ENCODE measurements around the gene ITPR3. TPM values are rescaled to one million over a fixed set of nuclear protein-coding genes. Genes with fewer than 3 reads are reported as not detected.

Gene ITPR3
- total and polyA plus RNA-seq, 2 of the 13 experiments (the other 11 are each of a cell fraction or from before 2014, with no cell fraction given), result 3.8 to 21.4 TPM

- TF ChIP-seq ZBTB8A (CRISPR knock-in tag; IDR thresholded peaks at IDR 0.05; ENCODE audit: borderline replicate concordance, low read depth) (no peak), GMEB1 (CRISPR knock-in tag; IDR thresholded peaks at IDR 0.05; ENCODE audit: borderline replicate concordance) (peak; percentile 44; the same call in 1 of the 2 replicates), CBX2 (IDR thresholded peaks at IDR 0.05; ENCODE audit: low read depth, low read length) (no peak), CBX2 (CRISPR knock-in tag; IDR thresholded peaks at IDR 0.05; ENCODE audit: low read depth) (0 out of 2 replicates have a peak, but pooled peaks have one; percentile 61), AHR (CRISPR knock-in tag; IDR thresholded peaks at IDR 0.05) (0 out of 2 replicates have a peak, but pooled peaks have one; percentile 6), SP2 (CRISPR knock-in tag; IDR thresholded peaks at IDR 0.05) (peak; percentile 90), NR2C2 (CRISPR knock-in tag; IDR thresholded peaks at IDR 0.05; ENCODE audit: borderline replicate concordance) (peak; percentile 53), LRRFIP1 (CRISPR knock-in tag; conservative IDR thresholded peaks at IDR 0.05) (no peak), ZNF614 (CRISPR knock-in tag; IDR thresholded peaks at IDR 0.05; ENCODE audit: borderline replicate concordance) (peak; percentile 31; the same call in 1 of the 2 replicates), SNAPC2 (CRISPR knock-in tag; IDR thresholded peaks at IDR 0.05) (peak; percentile 58; the same call in 1 of the 2 replicates), ZSCAN25 (CRISPR knock-in tag; IDR thresholded peaks at IDR 0.05) (peak; percentile 68; the same call in 1 of the 2 replicates), ZNF616 (CRISPR knock-in tag; IDR thresholded peaks at IDR 0.05; ENCODE audit: low read depth) (0 out of 2 replicates have a peak, but pooled peaks have one; percentile 85), GFI1 (CRISPR knock-in tag; IDR thresholded peaks at IDR 0.05; ENCODE audit: borderline replicate concordance) (0 out of 2 replicates have a peak, but pooled peaks have one; percentile 19), BATF2 (CRISPR knock-in tag; IDR thresholded peaks at IDR 0.05) (no peak), ZNF230 (CRISPR knock-in tag; IDR thresholded peaks at IDR 0.05) (peak; percentile 67; the same call in 1 of the 2 replicates), SMYD3 (CRISPR knock-in tag; IDR thresholded peaks at IDR 0.05) (peak; percentile 83; the same call in 1 of the 2 replicates), RBM22 (optimal IDR thresholded peaks at IDR 0.05; ENCODE audit: low read length) (no peak), ATF7-NPFF (CRISPR knock-in tag; IDR thresholded peaks at IDR 0.05; ENCODE audit: low read depth) (0 out of 2 replicates have a peak, but pooled peaks have one; percentile 15), ZNF564 (CRISPR knock-in tag; IDR thresholded peaks at IDR 0.05) (no peak), MTF2 (CRISPR knock-in tag; IDR thresholded peaks at IDR 0.05; ENCODE audit: borderline replicate concordance) (no peak), ZBTB39 (CRISPR knock-in tag; IDR thresholded peaks at IDR 0.05) (no peak)
These were observed 41.1 kb upstream of the ITPR3 start, which contains the start of gene BAK1 (continued) for GRCh38 chr6:33579828-33580714.

Measured in HepG2 (cell line).